IMR-90 (cell line): ENCODE measurements around the gene BICD1. TPM values are rescaled to one million over a fixed set of nuclear protein-coding genes. Genes with fewer than 3 reads are reported as not detected.

Source experiments
- ATAC-seq: fragments of 200-7000 bp; cut with Tn5 transposase; 2 replicates; pipeline ENCODE4 v1.9.1; 2020; ENCODE audit warnings: low read depth, mild to moderate bottlenecking, moderate library complexity
- BruUV-seq: library from RNA; stranded (reverse); fragments of 400-500 nt; replicated peaks from 2 replicates; lab custom pipeline; 2021; lab: Mats Ljungman, UMichigan
- CTCF ChIA-PET: fragments of 300-600 bp; formaldehyde crosslinking; extraction: SDS; loops from one replicate; lab custom pipeline; 2021; ENCODE audit warnings: antibody characterized with exemption; lab: Yijun Ruan, JAX
- POLR2A ChIA-PET: fragments of 300-600 bp; sonication (Branson Sonifier 250); formaldehyde crosslinking; loops from one replicate; lab custom pipeline; 2022; ENCODE audit warnings: antibody characterized with exemption; ENCODE audit not compliant: unreplicated experiment; lab: Charles Lee
- DNase-seq: peaks from one replicate; pipeline ENCODE4 v3.0.0; 2013
- H2AFZ ChIP-seq: replicated peaks from 2 replicates; pipeline ENCODE3; 2013; ENCODE audit warnings: low read length, mild to moderate bottlenecking; ENCODE audit not compliant: poor library complexity
- H2AK5ac ChIP-seq: 2 replicates; pipeline ENCODE4 v1.6.1; 2013; ENCODE audit warnings: low read depth, low read length, inconsistent platforms
- H2AK9ac ChIP-seq: replicated peaks from 2 replicates; pipeline ENCODE3; 2013; ENCODE audit warnings: mild to moderate bottlenecking, low read depth, low read length, moderate library complexity; ENCODE audit not compliant: poor library complexity
- H2BK120ac ChIP-seq: 2 replicates; pipeline ENCODE4 v1.6.1; 2013; ENCODE audit warnings: low read depth, low read length, inconsistent platforms
- H2BK15ac ChIP-seq: 3 replicates; pipeline ENCODE4 v1.6.1; 2013; ENCODE audit warnings: low read depth, low read length, inconsistent platforms
- H2BK20ac ChIP-seq: 2 replicates; pipeline ENCODE4 v1.6.1; 2013; ENCODE audit warnings: low read depth, mild to moderate bottlenecking, inconsistent platforms, low read length, moderate library complexity
- H2BK5ac ChIP-seq: 2 replicates; pipeline ENCODE4 v1.6.1; 2013; ENCODE audit warnings: mild to moderate bottlenecking, low read depth, low read length, inconsistent platforms; ENCODE audit not compliant: poor library complexity, severe bottlenecking
- H3K14ac ChIP-seq: replicated peaks from 2 replicates; pipeline ENCODE4 v1.6.1; 2013; ENCODE audit warnings: low read depth, low read length, inconsistent platforms
- H3K18ac ChIP-seq: 2 replicates; pipeline ENCODE4 v1.6.1; 2013; ENCODE audit warnings: low read depth, low read length, control low read depth
- H3K23ac ChIP-seq: 2 replicates; pipeline ENCODE4 v1.6.1; 2013; ENCODE audit warnings: low read depth, low read length, inconsistent platforms
- H3K27ac ChIP-seq: 2 replicates; pipeline ENCODE4 v1.5.1; 2013; ENCODE audit warnings: mild to moderate bottlenecking, control low read depth, low read length; ENCODE audit not compliant: insufficient read depth
- H3K27me3 ChIP-seq: 2 replicates; pipeline ENCODE4 v1.6.1; 2013; ENCODE audit warnings: low read length; ENCODE audit not compliant: control insufficient read depth, insufficient read depth
- H3K36me3 ChIP-seq: 2 replicates; pipeline ENCODE4 v1.6.1; 2013; ENCODE audit warnings: low read length, mixed read lengths; ENCODE audit not compliant: control insufficient read depth, insufficient read depth
- H3K4ac ChIP-seq: 2 replicates; pipeline ENCODE4 v1.6.1; 2013; ENCODE audit warnings: low read depth, low read length, inconsistent platforms
- H3K4me1 ChIP-seq: 2 replicates; pipeline ENCODE4 v1.6.1; 2013; ENCODE audit warnings: low read length, mixed read lengths; ENCODE audit not compliant: control insufficient read depth, insufficient read depth
- H3K4me2 ChIP-seq: 2 replicates; pipeline ENCODE4 v1.6.1; 2013; ENCODE audit warnings: low read depth, mild to moderate bottlenecking, control low read depth, low read length, moderate library complexity
- H3K4me3 ChIP-seq: 2 replicates; pipeline ENCODE4 v1.5.1; 2013; ENCODE audit warnings: low read depth, mild to moderate bottlenecking, control low read depth, low read length, moderate library complexity; ENCODE audit not compliant: insufficient read depth
- H3K56ac ChIP-seq: 2 replicates; pipeline ENCODE4 v1.6.1; 2013; ENCODE audit warnings: low read length, inconsistent platforms; ENCODE audit not compliant: insufficient read depth; ENCODE audit errors: extremely low read depth
- H3K79me1 ChIP-seq, 2 experiments: 2 replicates each; pipeline ENCODE4 v1.6.1; 2013; ENCODE audit warnings: low read length in 2 of 2, inconsistent platforms in 1 of 2, low read depth in 1 of 2
- H3K9ac ChIP-seq: 2 replicates; pipeline ENCODE4 v1.6.1; 2013; ENCODE audit warnings: low read depth, low read length, control low read depth
- H3K9me1 ChIP-seq: 2 replicates; pipeline ENCODE4 v1.6.1; 2013; ENCODE audit warnings: low read length, inconsistent platforms; ENCODE audit not compliant: insufficient read depth
- H3K9me3 ChIP-seq: 2 replicates; pipeline ENCODE4 v1.6.1; 2013; ENCODE audit warnings: low read length; ENCODE audit not compliant: control insufficient read depth, insufficient read depth
- H4K20me1 ChIP-seq: 2 replicates; pipeline ENCODE4 v1.6.1; 2013; ENCODE audit warnings: low read length, inconsistent platforms; ENCODE audit not compliant: insufficient read depth
- H4K5ac ChIP-seq: 2 replicates; pipeline ENCODE4 v1.6.1; 2013; ENCODE audit warnings: mild to moderate bottlenecking, low read depth, low read length, control low read depth
- H4K8ac ChIP-seq, 2 experiments: 2 replicates each; pipeline ENCODE4 v1.6.1; 2013; ENCODE audit warnings: low read depth in 2 of 2, low read length in 2 of 2, control low read depth in 1 of 2, inconsistent platforms in 1 of 2
- H4K91ac ChIP-seq: 2 replicates; pipeline ENCODE4 v1.6.1; 2013; ENCODE audit warnings: low read depth, low read length, inconsistent platforms; ENCODE audit not compliant: insufficient read depth
- CEBPB ChIP-seq: IDR thresholded peaks from 2 replicates; pipeline ENCODE4 v1.6.1; 2012; ENCODE audit warnings: low read depth, low read length, improper control_type of control experiment
- CHD1 ChIP-seq: IDR thresholded peaks from 2 replicates; pipeline ENCODE4 v1.6.1; 2012; ENCODE audit warnings: low read depth, low read length, improper control_type of control experiment
- CTCF ChIP-seq: conservative IDR thresholded peaks from 2 replicates; pipeline ENCODE4 v1.5.1; 2012; ENCODE audit warnings: mild to moderate bottlenecking, low read depth, low read length, improper control_type of control experiment
- ELK1 ChIP-seq: fragments of 150-350 bp; IDR thresholded peaks from 2 replicates; pipeline ENCODE4 v1.6.1; 2016; ENCODE audit warnings: low read depth, mild to moderate bottlenecking, low read length, moderate library complexity, borderline replicate concordance
- FOS ChIP-seq: fragments of 150-350 bp; IDR thresholded peaks from 2 replicates; pipeline ENCODE4 v1.6.1; 2016; ENCODE audit warnings: low read depth, low read length
- MAFK ChIP-seq: IDR thresholded peaks from 2 replicates; pipeline ENCODE4 v1.6.1; 2012; ENCODE audit warnings: low read depth, low read length, improper control_type of control experiment
- MAZ ChIP-seq: IDR thresholded peaks from 2 replicates; pipeline ENCODE4 v1.6.1; 2012; ENCODE audit warnings: low read depth, mild to moderate bottlenecking, low read length, improper control_type of control experiment, moderate library complexity, borderline replicate concordance
- MXI1 ChIP-seq: IDR thresholded peaks from 2 replicates; pipeline ENCODE4 v1.6.1; 2012; ENCODE audit warnings: low read depth, mild to moderate bottlenecking, low read length, moderate library complexity, borderline replicate concordance
- NFE2L2 ChIP-seq: fragments of 150-350 bp; IDR thresholded peaks from 2 replicates; pipeline ENCODE4 v1.6.1; 2016; ENCODE audit warnings: low read depth, mild to moderate bottlenecking, low read length
- POLR2A ChIP-seq: IDR thresholded peaks from 2 replicates; pipeline ENCODE4 v1.6.1; 2012; ENCODE audit warnings: mild to moderate bottlenecking, low read depth, low read length
- RAD21 ChIP-seq: IDR thresholded peaks from 2 replicates; pipeline ENCODE4 v1.6.1; 2012; ENCODE audit warnings: low read length, improper control_type of control experiment
- RCOR1 ChIP-seq: IDR thresholded peaks from 2 replicates; pipeline ENCODE4 v1.6.1; 2012; ENCODE audit warnings: mild to moderate bottlenecking, low read length, improper control_type of control experiment; ENCODE audit not compliant: insufficient replicate concordance
- RFX5 ChIP-seq: IDR thresholded peaks from 2 replicates; pipeline ENCODE4 v1.8.0; 2012; ENCODE audit warnings: low read depth, mild to moderate bottlenecking, low read length, moderate library complexity
- USF2 ChIP-seq: fragments of 150-350 bp; IDR thresholded peaks from 2 replicates; pipeline ENCODE4 v1.6.1; 2017; ENCODE audit warnings: mild to moderate bottlenecking, antibody characterized with exemption, low read length, low read depth
- WGBS, 2 experiments: methylation state at CpG; one replicate each; pipeline versions ENCODE4 v1.1.5 to v1.1.7; 2013; ENCODE audit warnings: missing lambda C conversion rate in 2 of 2; ENCODE audit not compliant: insufficient read length in 1 of 2; ENCODE audit errors: extremely low coverage in 2 of 2; 5-methylcytosine and 5-hydroxymethylcytosine counted together
- dilution Hi-C: fragments of 300-500 bp; cut with HindIII; formaldehyde crosslinking; loops from one replicate; pipeline ENCODE4 v1.14.3; 2018; ENCODE audit warnings: low sequenced_read_pairs; ENCODE audit not compliant: unreplicated experiment
- in situ Hi-C: fragments of 300-500 bp; cut with MboI; formaldehyde crosslinking; loops from 3 replicates; pipeline ENCODE4 v1.14.3; 2019; ENCODE audit warnings: low sequenced_read_pairs, inconsistent platforms, mixed read lengths
- intact Hi-C: fragments of 100-400 bp; cut with micrococcal nuclease; formaldehyde crosslinking; loops from 2 replicates; pipeline ENCODE4 v1.10.0; 2022
- polyA plus RNA-seq, 3 experiments: library from polyadenylated mRNA; depleted of rRNA; stranded (reverse); fragments of >200 nt; gene quantifications; 2 replicates each; pipeline ENCODE4 v1.2.3, GENCODE V29; 2012; ENCODE audit warnings: low replicate concordance in 1 of 3
- total RNA-seq: library from RNA; depleted of rRNA; stranded (reverse); fragments of >200 nt; gene quantifications from 2 replicates; pipeline ENCODE4 v1.2.3, GENCODE V29; 2012

Gene BICD1
- total and polyA plus RNA-seq, 2 of the 4 experiments (the other 2 are of a cell fraction): 17.2 to 21.8 TPM

- Histone ChIP-seq H3K9me3 (no peaks in the 10 kb centered on the region), H3K4me3 (no peak overlapping the region), H3K4ac (no peak overlapping the region), H3K4me1 (peaks cover 9% of the 10 kb centered on the region), H2BK5ac (no peak overlapping the region), H3K56ac (no peak overlapping the region), H3K9ac (no peak overlapping the region), H2AK9ac (no peak overlapping the region), H3K23ac (no peak overlapping the region), H3K79me1 (peaks cover 25 to 41% of the 10 kb centered on the region in 2 experiments), H3K27ac (no peak overlapping the region), H2BK20ac (no peak overlapping the region), H2BK15ac (no peak overlapping the region), H4K91ac (no peak overlapping the region), H3K36me3 (peaks cover 4% of the 10 kb centered on the region), H3K9me1 (peaks cover 6% of the 10 kb centered on the region; the same call in 1 of the 2 replicates), H3K18ac (0 out of 2 replicates have a peak overlapping the region, but pooled peaks have one; percentile 35), H3K14ac (no peak overlapping the region), H2AK5ac (no peak overlapping the region), H4K20me1 (peaks cover 15% of the 10 kb centered on the region; the same call in 1 of the 2 replicates), H4K5ac (no peak overlapping the region), H2BK120ac (no peak overlapping the region), H3K27me3 (no peaks in the 10 kb centered on the region), H4K8ac (no peak overlapping the region), H2AFZ (no peak overlapping the region), H3K4me2 (no peak overlapping the region)
- WGBS, 2 experiments: no CpG with 5 or more reads among the region's 5 CpGs
- no peak for TF ChIP-seq MXI1
- TF ChIP-seq POLR2A: no peak
- TF ChIP-seq NFE2L2: no peak
- TF ChIP-seq USF2: no peak
- no peak for TF ChIP-seq RFX5
- TF ChIP-seq ELK1: no peak
- no peak for TF ChIP-seq CEBPB
- TF ChIP-seq RAD21: no peak
- no peak for TF ChIP-seq RCOR1
- TF ChIP-seq MAFK: no peak
- no peak for TF ChIP-seq CTCF
- TF ChIP-seq FOS: no peak
- no peak for TF ChIP-seq CHD1
- TF ChIP-seq MAZ: no peak
- POLR2A ChIA-PET: interaction anchor here (1.0 kb wide), 1 partner anchor 50 kb away, joined by 3 read pairs; no protein-coding TSS in a partner anchor
- intact Hi-C loops: no loop called here
- no TSS peak for BruUV-seq
- CTCF ChIA-PET: no interaction called here
- ATAC-seq (no peak), DNase-seq (no peak)
- in situ Hi-C loops: no loop called here
- dilution Hi-C loops: no loop called here
Measured at GRCh38 chr12:32161058-32161457, 54.4 kb downstream of the BICD1 start.
